HG02763 (cell line): ENCODE measurements around the gene SPI1.
"Not testable (repeated sequence)": the region's sequence is repeated elsewhere in the genome, so short reads cannot be mapped to it uniquely, and the experiment has no call there.

ENCODE experiments used
- ATAC-seq: cut with Tn5 transposase; IDR thresholded peaks from one replicate; pipeline ENCODE4 v1.9.1; 2021; ENCODE audit warnings: mild to moderate bottlenecking, moderate library complexity; ENCODE audit not compliant: unreplicated experiment

SPI1 gene

DNA sequence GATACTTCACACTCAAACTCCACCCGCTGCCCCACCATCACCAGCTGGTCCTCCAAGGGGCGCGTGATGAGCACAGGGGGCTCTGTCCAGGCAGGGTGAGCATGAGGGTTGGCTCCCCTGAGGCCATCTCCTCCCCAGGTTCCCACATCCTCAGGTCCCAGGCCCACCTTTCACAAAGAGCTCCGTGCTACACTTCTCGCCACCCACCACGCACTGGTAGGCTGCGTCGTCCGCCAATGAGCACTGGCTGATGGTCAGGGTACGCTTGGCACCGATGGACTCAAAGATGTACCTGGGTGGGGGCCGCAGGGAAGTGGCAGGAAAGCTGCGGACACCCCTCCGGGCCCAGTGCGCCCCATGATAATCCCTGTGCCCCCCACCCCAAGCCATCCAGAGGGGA, 35.5 kb downstream of the SPI1 start:
- no peak for ATAC-seq

DNA sequence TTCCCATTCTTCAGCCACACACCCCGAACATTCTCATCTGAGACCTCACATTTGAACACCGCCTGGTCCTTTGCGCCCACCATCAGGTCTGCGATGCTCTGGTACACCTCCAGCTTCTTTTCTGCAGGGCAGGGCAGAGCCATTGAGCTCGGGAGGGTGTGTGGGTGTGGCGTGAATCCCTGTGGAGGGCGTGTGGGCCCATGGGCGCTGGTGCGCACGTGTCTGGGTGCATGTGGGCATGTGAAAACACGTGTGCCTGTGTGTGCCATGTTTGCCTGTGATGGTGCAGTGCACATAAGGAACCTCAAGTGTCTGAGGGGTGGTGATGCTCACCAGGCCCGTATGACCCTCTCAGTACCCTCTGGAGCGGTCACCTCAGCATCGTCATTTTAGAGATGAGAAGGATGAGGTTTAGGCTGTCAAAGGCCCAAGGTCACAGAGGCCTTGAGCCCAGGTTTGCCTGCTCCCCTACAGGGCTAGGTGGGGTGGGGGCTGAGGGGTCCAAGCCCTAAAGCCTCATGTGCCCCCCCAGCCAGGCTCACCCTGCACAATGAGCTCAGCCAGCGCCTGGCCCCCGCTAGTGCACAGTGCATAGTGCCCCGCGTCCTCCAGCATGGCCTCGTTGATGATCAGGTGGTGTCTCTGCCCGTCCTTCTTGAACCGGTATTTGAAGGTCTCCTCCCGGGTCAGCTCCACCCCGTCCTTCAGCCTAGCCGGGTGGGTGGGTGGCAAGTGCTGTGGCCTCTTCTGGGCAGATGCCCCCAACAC, 36.1 kb downstream of the SPI1 start:
- ATAC-seq, result no peak

DNA sequence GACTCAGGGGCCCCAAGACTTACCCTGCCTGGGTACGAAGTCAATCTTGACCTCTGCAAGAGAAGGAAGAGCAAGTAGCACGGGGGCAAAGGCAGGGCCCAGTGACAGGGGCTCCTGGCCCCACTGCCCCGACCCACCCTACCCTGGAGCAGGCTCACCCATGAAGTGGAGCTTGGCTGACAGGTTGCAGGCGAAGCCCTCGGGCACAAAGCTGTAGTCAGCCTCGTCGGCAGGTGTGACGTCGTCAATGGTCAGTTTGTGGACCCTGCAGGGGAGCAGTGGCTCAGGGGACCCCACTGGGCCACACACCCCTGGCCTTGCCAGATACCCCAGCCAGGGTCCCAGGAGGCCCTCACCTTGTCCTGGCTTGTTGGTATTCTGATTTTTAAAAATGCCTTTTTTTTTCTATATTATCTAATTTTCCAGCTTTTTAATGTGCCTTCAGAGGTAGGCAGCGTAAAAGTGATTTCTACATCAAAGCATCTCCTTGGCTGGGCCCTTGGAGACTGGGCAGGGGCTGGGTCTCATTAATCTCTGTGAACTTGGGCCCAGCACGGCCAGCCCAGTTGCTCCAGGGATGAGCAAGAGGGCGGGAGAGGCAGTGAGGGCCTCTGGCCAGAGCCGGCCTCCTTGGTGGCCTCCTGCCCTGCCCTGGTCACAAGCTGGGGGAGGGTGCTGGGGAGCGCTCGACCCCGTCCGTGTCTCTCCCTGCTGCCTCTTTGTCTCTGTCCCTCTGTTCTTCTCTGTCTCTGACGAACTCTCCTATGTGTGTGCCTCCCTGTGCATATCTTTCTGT, 37.2 kb downstream of the SPI1 start:
- ATAC-seq, result no peak

DNA sequence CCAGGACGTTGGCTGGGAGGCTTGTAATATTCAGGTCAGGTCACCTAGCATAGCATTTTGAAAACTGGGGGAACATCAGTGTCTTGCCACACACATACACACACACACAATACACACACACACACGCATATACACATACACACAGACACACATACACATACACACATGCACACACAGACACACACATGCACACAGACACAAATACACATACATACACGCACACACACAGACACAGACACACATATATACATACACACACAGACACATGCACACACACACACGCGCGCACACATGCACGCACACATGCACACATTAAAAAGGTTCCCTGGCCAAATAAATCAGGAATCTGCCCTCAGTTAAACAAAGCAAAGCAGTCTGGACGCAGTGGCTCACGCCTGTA, 38.3 kb downstream of the SPI1 start:
- ATAC-seq, result no peak

DNA sequence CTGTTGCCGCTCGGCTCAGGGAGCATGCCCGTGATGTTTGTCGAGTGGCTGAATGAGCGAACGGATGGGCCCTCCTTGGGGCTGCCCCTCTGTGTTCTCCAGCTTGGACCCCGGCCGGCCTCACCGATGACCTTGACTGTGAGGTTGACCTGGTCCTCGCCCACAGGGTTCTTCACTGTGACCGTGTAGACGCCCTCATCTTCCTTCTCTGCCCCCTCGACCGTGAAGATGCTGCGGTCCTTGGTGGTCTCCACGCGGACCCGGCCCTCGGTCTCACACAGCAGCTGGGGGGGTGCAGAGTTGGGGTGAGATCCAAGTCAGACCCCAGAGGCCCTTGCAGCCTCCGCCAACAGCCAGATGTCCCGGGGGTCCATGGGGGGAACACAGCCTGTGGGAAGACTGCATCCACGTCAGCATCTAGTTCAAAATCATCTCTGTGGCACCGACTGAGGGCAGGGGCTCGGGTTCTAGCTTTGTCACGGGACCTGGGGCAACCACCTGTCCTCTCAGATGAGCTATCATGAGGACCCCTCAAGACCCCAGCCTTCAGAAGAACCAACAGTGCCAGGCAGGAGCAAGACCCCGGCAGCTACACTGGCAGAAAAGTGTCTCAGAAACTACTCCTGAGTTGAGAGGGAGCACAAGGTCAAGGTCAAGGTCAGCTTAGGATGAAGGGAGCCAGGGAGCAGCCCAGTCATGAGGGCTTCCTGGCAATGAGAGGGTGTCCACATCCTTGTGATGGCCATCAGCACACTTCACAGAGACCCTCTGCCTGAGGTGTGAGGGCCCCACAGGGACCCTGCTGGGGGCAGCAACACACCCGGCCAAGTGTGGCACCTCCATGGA, 39.7 kb downstream of the SPI1 start:
- no peak for ATAC-seq

DNA sequence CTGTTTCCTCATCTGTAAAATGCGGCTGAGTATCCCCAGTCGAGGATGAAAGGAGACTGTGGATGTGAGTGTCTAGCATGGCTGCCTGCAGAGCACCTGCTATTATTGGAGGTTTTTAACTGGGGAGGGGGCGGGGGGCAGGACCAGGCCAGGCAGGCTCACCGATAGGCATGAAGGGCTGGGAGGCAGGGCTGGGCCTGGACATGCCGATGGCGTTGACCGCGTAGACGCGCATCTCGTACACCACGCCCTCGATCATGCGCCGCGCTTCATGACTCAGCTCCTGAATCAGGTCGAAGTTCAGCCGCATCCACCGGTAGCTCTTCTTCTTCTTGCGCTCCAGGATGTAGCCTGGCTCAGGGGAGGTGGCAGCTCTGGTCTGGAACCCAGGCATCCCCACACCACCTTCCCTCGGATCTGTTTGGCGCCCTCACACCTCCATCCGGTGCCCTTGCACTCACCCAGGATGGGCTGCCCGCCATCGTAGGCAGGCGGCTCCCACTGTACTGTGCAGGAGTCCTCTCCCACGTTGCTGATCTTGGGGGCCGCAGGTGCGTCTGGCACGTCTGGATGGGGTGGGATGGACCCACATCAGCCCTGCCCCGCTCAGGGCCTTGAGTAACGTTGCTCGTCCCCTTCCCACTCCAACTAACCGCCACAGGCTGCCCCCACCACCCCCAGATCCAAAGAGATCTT, 41.0 kb downstream of the SPI1 start:
- ATAC-seq, result no peak

DNA sequence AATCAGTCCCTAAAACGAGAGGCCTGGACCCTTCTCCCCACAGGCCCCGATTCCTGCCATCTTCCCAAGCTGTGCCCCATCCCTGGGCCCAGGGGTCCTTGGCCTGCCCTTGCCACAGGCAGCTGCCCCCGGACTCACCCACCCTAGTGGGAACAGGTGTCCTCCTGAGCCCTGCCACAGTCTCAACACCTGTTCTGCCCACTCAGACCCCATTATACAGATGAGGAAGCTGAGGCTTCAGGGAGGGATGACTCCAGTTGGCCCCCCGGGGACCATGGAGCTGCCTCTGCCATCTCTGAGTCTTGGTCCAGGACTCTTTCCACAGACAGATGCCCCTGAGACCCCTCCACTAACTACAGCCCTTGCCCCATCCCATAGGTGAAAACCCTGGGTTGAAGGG, 41.8 kb downstream of the SPI1 start:
- ATAC-seq, result no peak

DNA sequence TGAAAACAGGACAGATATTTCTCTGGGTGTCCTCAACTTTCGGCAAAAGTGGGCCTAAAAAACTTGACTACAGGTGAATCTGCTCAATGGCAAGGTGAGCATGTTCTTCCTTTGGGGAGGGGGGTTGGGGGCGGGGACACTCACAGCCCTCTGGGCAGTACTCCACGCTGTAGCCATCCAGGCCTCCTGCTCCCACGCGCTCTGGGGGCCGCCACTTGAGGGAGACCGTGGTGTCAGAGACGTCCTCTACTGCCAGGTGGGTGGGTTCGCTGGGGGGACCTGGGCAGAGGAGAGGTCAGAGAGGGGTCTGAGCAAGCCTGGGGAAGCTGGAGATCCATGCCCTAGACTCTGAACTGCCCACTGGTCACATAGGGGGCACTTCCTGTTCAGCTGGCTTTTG, 42.6 kb downstream of the SPI1 start:
- ATAC-seq, result no peak

DNA sequence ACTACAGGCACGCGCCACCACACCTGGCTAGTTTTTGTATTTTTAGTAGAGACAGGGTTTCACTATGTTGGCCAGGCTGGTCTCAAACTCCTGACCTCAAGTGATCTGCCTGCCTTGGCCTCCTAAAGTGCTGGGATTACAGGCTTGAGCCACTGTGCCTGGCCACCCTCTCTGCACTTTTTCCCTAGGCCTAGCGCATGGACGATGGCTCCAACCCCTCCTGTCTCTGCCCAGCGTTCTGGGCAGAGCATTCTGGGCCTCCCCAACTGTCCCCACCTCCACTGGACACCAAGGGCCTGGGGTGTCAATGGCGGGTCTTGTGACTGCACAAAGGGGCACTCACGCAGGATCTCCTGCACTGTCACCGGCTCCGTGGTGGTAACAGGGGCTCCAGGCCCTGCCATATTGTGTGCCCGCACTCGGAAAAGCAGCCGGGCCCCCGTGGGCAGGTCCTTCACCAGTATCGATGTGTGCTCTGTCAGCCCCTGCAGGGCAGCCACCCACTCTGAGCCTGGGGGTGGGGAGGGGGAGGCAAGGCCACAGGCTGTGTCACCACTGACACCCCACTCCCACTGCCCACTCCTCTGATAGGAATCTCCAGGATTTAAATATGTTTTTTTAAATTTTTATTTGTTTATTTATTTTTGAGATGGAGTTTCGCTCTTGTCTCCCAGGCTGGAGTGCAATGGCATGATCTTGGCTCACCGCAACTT, 43.5 kb downstream of the SPI1 start:
- not testable (repeated sequence) for ATAC-seq

DNA sequence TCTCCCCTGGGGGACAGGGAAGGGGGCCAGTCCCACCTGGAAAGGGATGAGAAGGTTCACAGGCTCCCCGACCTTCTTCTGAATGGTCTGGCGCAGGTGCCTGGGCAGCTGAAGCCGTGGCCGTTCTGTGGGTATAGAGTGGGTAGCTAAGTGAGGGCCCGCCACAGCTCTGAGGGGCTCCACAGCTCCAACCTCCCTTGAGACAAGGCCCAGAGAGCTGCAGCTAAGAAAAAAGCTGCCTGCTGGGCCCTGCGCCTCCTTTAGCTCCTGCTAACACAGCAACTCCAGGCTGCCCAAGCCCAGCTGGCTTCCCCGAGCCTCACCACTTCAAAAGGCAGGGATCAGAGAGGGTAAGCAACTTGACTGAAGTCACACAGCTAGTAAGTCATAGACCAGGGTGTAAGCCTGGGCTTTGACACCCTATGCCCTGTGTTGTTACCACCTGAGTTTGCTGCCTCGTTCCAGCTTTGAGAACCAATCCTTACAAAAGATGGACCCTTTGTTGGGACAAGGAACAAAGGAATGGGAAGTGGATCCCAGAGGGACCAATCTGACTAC, 44.4 kb downstream of the SPI1 start:
- no peak for ATAC-seq

DNA sequence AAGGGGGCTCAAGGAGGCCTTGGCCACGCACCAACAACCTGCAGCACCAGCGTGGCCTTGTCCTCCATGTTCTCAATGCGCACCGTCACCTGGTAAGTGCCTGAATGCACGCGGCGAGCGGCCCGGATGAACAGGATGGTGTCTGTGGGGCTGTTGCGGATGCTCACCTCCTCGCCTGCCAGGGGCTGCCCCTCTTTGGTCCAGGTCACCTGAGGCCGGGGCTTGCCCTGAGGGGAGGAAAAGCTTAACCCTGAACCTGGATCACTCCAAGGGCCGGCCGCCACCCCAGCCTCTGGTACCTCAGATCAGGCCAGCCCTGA, 44.9 kb downstream of the SPI1 start:
- ATAC-seq, result no peak

DNA sequence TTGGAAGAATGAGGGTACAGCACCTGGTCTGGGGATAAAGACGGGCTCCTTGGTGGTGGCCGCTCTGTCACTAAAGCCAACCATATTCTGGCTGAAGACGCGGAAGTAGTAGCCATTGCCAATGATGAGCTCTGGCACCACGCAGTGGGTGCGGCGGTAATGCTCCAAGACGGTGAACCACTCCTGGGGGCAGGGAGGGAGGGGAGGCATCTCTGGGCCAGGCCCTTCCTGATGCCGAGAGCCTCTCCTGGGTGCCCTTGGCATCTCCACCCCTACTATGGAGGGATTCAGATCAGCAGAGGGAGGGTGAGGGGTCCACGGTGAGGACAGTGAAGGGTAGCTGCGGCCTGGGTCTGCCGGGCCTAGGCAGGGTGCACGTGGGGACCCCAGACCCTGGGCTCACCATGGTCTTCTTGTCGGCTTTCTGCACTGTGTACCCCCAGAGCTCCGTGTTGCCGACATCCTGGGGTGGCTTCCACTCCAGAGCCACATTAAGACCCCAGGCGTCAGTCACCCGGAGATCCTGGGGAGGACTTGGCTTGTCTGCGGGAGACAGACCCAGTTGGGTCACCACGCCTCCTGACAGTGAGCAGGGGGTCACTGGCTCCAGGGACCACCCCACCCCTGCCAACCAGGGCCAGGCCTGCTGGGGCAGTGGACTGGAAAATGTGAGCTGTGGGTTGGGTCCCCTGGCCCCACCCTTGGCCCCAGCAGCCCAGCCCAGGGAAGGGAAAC, 45.4 kb downstream of the SPI1 start:
- no peak for ATAC-seq

DNA sequence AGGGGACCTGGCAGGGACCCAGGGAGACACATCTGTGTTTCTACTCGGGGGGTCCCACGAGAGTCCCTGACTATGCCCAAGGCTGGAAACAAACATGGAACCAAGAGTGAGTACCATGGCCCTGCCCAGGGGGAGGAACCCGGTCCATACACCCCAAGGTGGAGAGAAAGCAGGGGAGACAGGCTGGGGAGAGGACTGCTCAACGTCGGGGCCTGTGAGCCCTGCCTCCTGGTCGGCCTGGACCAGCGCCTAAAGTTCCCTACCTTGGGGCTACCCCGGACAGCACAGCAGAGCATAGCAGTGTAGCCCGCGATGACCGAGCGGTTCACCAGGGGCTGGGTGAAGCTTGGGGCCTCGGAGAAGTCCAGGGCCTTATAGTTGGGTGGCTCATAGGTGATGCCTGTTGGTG, 46.0 kb downstream of the SPI1 start:
- ATAC-seq, result no peak

DNA sequence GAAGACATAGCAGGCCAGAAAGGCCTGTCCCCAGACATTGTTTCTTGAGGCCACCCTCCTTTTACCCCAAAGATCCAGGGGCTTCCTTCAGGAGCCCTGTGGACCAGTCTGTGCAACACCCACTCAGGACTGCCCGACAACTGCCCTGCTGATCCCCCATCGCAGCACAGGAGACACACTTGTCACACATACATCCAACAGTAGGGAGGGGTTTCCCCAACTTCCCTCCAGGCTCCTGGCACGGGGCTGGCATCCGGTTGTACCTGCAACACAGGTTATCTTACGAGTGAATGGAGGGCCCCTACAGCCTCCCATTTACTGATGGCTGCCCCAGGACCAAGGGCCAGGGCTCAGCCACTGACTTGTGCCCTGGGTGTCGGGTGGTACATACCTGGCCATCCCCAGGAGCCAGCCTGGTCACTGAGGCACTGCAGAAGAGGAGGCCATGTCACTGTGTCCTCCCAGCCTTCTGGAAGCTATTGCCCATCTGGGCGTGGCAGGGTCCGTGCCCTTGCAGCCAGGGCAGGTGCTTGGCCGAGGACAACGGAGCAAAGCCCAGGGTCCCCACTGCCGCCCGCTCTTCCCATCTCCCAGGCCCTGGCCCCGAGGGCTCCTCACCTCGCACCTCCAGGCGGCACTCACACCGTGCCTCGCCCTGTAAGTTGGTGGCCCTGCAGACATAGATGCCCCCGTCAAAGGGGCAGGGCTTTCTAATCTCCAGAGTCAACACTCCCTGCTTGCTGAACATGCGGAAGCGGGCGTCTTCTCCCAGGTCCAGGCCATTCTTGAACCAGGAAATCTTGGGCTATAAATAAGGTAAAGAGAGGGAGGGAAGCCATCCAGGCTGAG, 46.7 kb downstream of the SPI1 start:
- ATAC-seq, result no peak

DNA sequence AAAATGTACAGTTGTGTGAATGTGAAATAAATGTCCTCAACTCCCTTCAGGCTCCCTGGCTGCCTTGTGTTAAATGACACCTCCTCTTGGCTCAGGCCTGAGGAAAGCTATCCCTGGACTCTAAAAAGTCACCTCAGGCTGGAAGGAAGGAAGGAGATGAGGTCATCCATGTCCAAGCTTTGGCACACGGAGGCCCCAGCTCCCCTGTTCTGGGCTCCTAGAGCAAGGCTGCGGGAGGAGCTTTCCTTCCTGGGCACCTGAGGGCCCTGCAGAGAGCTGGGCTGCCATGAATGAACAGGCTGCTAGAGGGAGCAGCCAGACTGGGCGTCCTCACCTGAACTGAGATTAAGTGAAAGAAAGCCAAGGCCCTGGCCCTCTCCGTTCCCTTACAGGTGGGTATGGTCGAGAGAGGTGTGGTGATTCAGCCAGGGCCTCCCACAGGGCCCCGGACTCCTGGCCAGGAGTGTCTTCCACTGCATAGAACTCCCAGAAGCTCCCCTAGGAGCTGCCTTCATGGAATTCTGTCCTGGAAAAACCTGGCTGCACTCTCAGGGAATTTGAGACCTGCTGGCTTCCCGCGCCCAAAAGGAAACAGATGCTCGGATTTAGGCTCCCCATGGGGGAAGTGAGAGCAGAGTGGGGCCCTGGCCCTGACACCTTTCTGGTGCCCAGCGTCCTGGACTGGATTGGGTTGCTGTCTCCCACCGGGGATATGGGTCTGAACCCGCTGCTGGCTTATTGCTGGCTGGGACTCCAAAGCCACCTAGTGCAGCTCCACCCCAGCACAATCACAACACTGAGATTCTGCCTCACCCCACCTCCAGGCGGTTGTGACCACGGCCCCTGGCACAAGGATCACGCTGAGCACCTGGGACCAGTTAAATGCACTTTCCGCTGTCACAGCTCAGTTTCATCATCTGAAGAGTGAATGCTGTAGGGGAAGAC, 48.1 kb downstream of the SPI1 start:
- ATAC-seq, result no peak

DNA sequence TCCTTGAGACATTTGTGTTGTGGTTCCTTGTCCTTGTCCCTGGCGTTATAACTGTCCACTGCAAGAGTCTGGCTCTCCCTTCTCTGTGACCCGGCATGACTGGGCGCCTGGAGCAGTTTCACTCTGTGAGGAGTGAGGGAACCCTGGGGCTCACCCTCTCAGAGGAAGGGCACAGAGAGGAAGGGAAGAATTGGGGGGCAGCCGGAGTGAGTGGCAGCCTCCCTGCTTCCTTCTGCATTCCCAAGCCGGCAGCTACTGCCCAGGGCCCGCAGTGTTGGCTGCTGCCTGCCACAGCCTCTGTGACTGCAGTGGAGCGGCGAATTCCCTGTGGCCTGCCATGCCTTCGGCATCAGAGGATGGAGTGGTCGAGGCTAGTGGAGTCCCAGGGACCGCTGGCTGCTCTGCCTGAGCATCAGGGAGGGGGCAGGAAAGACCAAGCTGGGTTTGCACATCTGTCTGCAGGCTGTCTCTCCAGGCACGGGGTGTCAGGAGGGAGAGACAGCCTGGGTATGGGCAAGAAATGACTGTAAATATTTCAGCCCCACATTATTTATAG, 48.8 kb downstream of the SPI1 start:
- no peak for ATAC-seq
